SK-N-SH treated with all-trans-retinoic acid at 6 μM for 48 hours (cell line): ENCODE measurements around the gene RFC5.

Source experiments
- ATAC-seq: fragments of 200-7000 bp; cut with Tn5 transposase; 3 replicates; pipeline ENCODE4 v1.9.1; 2020; ENCODE audit warnings: mild to moderate bottlenecking, moderate library complexity
- ARNTL ChIP-seq: fragments of 450-650 bp; formaldehyde crosslinking; IDR thresholded peaks from 2 replicates; pipeline ENCODE4 v1.5.0; 2020; ENCODE audit warnings: low read depth, mild to moderate bottlenecking, moderate library complexity, borderline replicate concordance
- BACH2 ChIP-seq: fragments of 250-450 bp; sonication (Bioruptor Pico); IDR thresholded peaks from 2 replicates; pipeline ENCODE4 v1.9.0; 2021; ENCODE audit warnings: mild to moderate bottlenecking, borderline replicate concordance
- CREB5 ChIP-seq: fragments of 250-450 bp; sonication (Bioruptor Pico); IDR thresholded peaks from 2 replicates; pipeline ENCODE4 v1.5.1; 2020; ENCODE audit warnings: low read depth, mild to moderate bottlenecking, moderate library complexity
- CSDC2 ChIP-seq: fragments of 250-450 bp; sonication (Bioruptor Pico); IDR thresholded peaks from 2 replicates; pipeline ENCODE4 v1.5.0; 2020; ENCODE audit warnings: mild to moderate bottlenecking, moderate library complexity
- CSRNP3 ChIP-seq: fragments of 250-450 bp; sonication (Bioruptor Pico); IDR thresholded peaks from 2 replicates; pipeline ENCODE4 v1.5.1; 2021; ENCODE audit warnings: mild to moderate bottlenecking, moderate library complexity
- ESRRG ChIP-seq: fragments of 250-450 bp; sonication (Bioruptor Pico); IDR thresholded peaks from 2 replicates; pipeline ENCODE4 v1.6.1; 2021; ENCODE audit warnings: mild to moderate bottlenecking
- GLIS3 ChIP-seq: fragments of 250-450 bp; sonication (Bioruptor Pico); IDR thresholded peaks from 2 replicates; pipeline ENCODE4 v1.5.0; 2020; ENCODE audit warnings: mild to moderate bottlenecking, moderate library complexity
- ISL1 ChIP-seq: fragments of 250-450 bp; sonication (Bioruptor Pico); IDR thresholded peaks from 2 replicates; pipeline ENCODE4 v2.1.2; 2022; ENCODE audit warnings: mild to moderate bottlenecking, moderate library complexity
- OSR1 ChIP-seq: fragments of 250-450 bp; sonication (Bioruptor Pico); IDR thresholded peaks from 2 replicates; pipeline ENCODE4 v1.8.0; 2022; ENCODE audit warnings: moderate library complexity, mild to moderate bottlenecking, inconsistent platforms
- PATZ1 ChIP-seq: fragments of 250-450 bp; sonication (Bioruptor Pico); IDR thresholded peaks from 2 replicates; pipeline ENCODE4 v1.8.0; 2020; ENCODE audit warnings: mild to moderate bottlenecking, moderate library complexity, borderline replicate concordance
- POU6F1 ChIP-seq: fragments of 250-450 bp; sonication (Bioruptor Pico); IDR thresholded peaks from 2 replicates; pipeline ENCODE4 v1.8.0; 2021; ENCODE audit warnings: low read depth, mild to moderate bottlenecking, moderate library complexity, borderline replicate concordance
- PPARA ChIP-seq: fragments of 250-450 bp; sonication (Bioruptor Pico); IDR thresholded peaks from 2 replicates; pipeline ENCODE4 v1.5.0; 2020; ENCODE audit warnings: mild to moderate bottlenecking, borderline replicate concordance
- RARB ChIP-seq: fragments of 250-450 bp; sonication (Bioruptor Pico); IDR thresholded peaks from 2 replicates; pipeline ENCODE4 v1.8.0; 2021; ENCODE audit warnings: mild to moderate bottlenecking, moderate library complexity
- SNAI2 ChIP-seq: fragments of 250-450 bp; sonication (Bioruptor Pico); IDR thresholded peaks from 2 replicates; pipeline ENCODE4 v1.5.0; 2020; ENCODE audit warnings: mild to moderate bottlenecking, moderate library complexity
- TCF4 ChIP-seq: fragments of 250-450 bp; sonication (Bioruptor Pico); IDR thresholded peaks from 2 replicates; pipeline ENCODE4 v1.8.0; 2021; ENCODE audit warnings: mild to moderate bottlenecking, moderate library complexity, borderline replicate concordance
- TOX ChIP-seq: fragments of 250-450 bp; sonication (Bioruptor Pico); IDR thresholded peaks from 2 replicates; pipeline ENCODE4 v1.8.0; 2021; ENCODE audit warnings: mild to moderate bottlenecking, moderate library complexity, borderline replicate concordance
- ZFP3 ChIP-seq: fragments of 250-450 bp; sonication (Bioruptor Pico); IDR thresholded peaks from 2 replicates; pipeline ENCODE4 v1.5.0; 2020; ENCODE audit warnings: mild to moderate bottlenecking, moderate library complexity
- ZNF565 ChIP-seq: fragments of 450-650 bp; formaldehyde crosslinking; conservative IDR thresholded peaks from 2 replicates; pipeline ENCODE4 v1.5.0; 2020; ENCODE audit warnings: low read depth, mild to moderate bottlenecking, moderate library complexity
- ZNF70 ChIP-seq: fragments of 450-650 bp; formaldehyde crosslinking; IDR thresholded peaks from 2 replicates; pipeline ENCODE4 v1.5.0; 2020; ENCODE audit warnings: mild to moderate bottlenecking, moderate library complexity
- ZNF8 ChIP-seq: fragments of 450-650 bp; formaldehyde crosslinking; IDR thresholded peaks from 2 replicates; pipeline ENCODE4 v1.5.0; 2020; ENCODE audit warnings: mild to moderate bottlenecking, moderate library complexity
- TF ChIP-seq, protein P1 (sequence below): fragments of 250-450 bp; sonication (Bioruptor Pico); IDR thresholded peaks from 2 replicates; pipeline ENCODE4 v1.5.0; 2020; ENCODE audit warnings: mild to moderate bottlenecking, moderate library complexity

Gene RFC5

DNA sequence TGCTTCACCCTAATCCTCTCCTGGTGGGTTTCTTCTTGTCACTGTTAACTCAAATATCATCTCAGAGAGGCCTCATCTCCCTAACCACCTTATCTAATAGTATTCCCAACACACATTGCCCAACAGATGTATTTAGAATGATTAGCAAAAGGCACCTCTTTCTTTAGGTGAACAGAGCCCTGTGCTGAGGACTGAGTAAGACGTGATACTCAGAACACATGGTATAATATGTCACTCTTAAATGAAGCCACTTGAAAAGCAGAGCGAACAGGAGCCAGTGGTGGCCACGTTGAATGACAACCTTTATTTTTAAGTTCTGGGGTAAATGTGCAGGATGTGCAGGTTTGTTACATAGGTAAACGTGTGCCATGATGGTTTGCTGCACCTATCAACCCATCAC is 46.2 kb upstream of the RFC5 start:
- no peak for ATAC-seq
- TF ChIP-seq POU6F1 (CRISPR knock-in tag), result no peak
- no peak for TF ChIP-seq TCF4 (CRISPR knock-in tag)
- no peak for TF ChIP-seq ESRRG
- no peak for TF ChIP-seq ARNTL (CRISPR knock-in tag)
- TF ChIP-seq GLIS3 (CRISPR knock-in tag), result no peak
- TF ChIP-seq ZNF565 (CRISPR knock-in tag), result no peak
- no peak for TF ChIP-seq CSRNP3 (CRISPR knock-in tag)
- TF ChIP-seq, protein P1, sequence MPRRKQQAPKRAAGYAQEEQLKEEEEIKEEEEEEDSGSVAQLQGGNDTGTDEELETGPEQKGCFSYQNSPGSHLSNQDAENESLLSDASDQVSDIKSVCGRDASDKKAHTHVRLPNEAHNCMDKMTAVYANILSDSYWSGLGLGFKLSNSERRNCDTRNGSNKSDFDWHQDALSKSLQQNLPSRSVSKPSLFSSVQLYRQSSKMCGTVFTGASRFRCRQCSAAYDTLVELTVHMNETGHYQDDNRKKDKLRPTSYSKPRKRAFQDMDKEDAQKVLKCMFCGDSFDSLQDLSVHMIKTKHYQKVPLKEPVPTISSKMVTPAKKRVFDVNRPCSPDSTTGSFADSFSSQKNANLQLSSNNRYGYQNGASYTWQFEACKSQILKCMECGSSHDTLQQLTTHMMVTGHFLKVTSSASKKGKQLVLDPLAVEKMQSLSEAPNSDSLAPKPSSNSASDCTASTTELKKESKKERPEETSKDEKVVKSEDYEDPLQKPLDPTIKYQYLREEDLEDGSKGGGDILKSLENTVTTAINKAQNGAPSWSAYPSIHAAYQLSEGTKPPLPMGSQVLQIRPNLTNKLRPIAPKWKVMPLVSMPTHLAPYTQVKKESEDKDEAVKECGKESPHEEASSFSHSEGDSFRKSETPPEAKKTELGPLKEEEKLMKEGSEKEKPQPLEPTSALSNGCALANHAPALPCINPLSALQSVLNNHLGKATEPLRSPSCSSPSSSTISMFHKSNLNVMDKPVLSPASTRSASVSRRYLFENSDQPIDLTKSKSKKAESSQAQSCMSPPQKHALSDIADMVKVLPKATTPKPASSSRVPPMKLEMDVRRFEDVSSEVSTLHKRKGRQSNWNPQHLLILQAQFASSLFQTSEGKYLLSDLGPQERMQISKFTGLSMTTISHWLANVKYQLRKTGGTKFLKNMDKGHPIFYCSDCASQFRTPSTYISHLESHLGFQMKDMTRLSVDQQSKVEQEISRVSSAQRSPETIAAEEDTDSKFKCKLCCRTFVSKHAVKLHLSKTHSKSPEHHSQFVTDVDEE (CRISPR knock-in tag), result no peak
- no peak for TF ChIP-seq PPARA (CRISPR knock-in tag)
- no peak for TF ChIP-seq CREB5
- no peak for TF ChIP-seq SNAI2 (CRISPR knock-in tag)
- no peak for TF ChIP-seq ISL1 (CRISPR knock-in tag)
- TF ChIP-seq CSDC2 (CRISPR knock-in tag), result no peak
- TF ChIP-seq ZNF8 (CRISPR knock-in tag), result no peak
- TF ChIP-seq TOX (CRISPR knock-in tag), result no peak
- TF ChIP-seq BACH2 (CRISPR knock-in tag), result no peak
- TF ChIP-seq RARB (CRISPR knock-in tag), result no peak
- TF ChIP-seq PATZ1 (CRISPR knock-in tag), result no peak

DNA sequence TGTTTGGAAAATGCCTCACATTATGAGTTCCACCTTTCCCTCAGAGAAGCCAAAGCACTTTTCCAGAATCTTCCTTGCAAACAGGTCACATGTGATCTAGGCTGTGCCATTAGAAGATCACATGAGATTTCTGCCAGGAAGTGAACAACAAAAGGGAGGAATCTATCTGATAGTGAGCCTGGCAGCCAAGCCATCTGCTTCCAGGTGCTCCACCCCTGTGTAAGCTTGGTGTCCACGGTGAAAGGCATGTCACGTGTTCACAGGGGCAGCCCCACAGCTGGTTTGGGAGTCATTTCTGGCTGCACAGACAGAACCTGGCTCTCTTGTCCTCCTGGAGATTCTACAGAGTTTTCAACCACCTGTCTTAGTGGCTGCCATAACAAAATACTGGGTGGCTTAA is 44.2 kb upstream of the RFC5 start:
- TF ChIP-seq PATZ1 (CRISPR knock-in tag) (no peak), ZNF8 (CRISPR knock-in tag) (no peak), OSR1 (CRISPR knock-in tag) (no peak), ZFP3 (CRISPR knock-in tag) (no peak), ZNF565 (CRISPR knock-in tag) (no peak), CSDC2 (CRISPR knock-in tag) (no peak), TOX (CRISPR knock-in tag) (no peak), BACH2 (CRISPR knock-in tag) (no peak), ZNF70 (CRISPR knock-in tag) (no peak), TCF4 (CRISPR knock-in tag) (no peak), CREB5 (no peak), ESRRG (no peak), GLIS3 (CRISPR knock-in tag) (no peak), CSRNP3 (CRISPR knock-in tag) (no peak), RARB (CRISPR knock-in tag) (no peak), ISL1 (CRISPR knock-in tag) (no peak)
- TF ChIP-seq, all 23 proteins: peak for 0
- no peak for ATAC-seq
